ENCODE measurements around the gene ADSS1. TPM values are rescaled to one million over a fixed set of nuclear protein-coding genes. Genes with fewer than 3 reads are reported as not detected.

Gene ADSS1
- total RNA-seq, 2 donors from 2014 or later = 18.3 to 44.4 TPM

DNA sequence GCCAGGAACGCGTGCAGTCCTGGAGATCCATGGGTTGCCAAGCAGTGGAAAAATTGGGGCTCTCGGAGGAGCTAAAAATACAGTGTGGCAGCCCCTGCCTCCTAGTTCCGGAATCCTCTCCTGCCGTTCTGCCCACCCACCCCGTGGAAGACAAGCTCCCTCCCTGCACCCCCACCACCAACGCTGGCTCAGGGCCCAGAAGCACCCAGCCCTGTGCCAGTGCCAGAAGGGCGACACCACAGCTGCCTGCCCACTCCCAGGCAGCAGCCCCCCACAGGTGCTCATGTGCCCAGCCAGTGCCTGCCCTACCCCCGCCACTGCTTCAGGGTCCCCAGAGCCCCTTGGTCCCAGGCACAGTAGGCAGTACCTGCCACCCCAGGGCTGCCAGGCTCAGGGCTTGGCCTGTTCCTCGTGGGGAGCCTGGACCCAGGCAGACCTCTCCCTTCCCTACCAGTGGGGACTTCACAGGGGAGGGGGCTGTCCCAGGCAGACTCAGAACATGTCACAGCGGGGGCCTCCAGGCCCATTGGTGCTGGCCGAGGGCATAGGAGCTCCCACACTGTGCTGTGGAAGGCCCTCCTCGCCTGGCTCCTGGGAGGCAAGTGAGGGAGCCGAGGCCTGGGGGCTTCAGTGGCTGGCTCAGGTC, 27.2 kb upstream of the ADSS1 start:
- no peak for DNase-seq (ENCODE audit: low spot score)
- H3K27ac ChIP-seq = no peak overlapping the region

GRCh38 chr14:104697317-104697703, 26.7 kb upstream of the ADSS1 start:
- no peaks in the 10 kb centered on the region for H3K27me3 ChIP-seq (replicated peaks; ENCODE audit: insufficient read depth)
- WGBS = 88% methylated on average over 6 of the region's 10 CpGs
- peaks cover 1% of the 10 kb centered on the region for H3K4me1 ChIP-seq (replicated peaks)
- no peak for DNase-seq (ENCODE audit: low spot score)
- no peak overlapping the region for H3K27ac ChIP-seq
- H3K36me3 ChIP-seq = no peaks in the 10 kb centered on the region
- TF ChIP-seq POLR2AphosphoS5 (IDR thresholded peaks at IDR 0.05) = no peak
- TF ChIP-seq POLR2A (IDR thresholded peaks at IDR 0.05) = no peak
- TF ChIP-seq, protein P1, sequence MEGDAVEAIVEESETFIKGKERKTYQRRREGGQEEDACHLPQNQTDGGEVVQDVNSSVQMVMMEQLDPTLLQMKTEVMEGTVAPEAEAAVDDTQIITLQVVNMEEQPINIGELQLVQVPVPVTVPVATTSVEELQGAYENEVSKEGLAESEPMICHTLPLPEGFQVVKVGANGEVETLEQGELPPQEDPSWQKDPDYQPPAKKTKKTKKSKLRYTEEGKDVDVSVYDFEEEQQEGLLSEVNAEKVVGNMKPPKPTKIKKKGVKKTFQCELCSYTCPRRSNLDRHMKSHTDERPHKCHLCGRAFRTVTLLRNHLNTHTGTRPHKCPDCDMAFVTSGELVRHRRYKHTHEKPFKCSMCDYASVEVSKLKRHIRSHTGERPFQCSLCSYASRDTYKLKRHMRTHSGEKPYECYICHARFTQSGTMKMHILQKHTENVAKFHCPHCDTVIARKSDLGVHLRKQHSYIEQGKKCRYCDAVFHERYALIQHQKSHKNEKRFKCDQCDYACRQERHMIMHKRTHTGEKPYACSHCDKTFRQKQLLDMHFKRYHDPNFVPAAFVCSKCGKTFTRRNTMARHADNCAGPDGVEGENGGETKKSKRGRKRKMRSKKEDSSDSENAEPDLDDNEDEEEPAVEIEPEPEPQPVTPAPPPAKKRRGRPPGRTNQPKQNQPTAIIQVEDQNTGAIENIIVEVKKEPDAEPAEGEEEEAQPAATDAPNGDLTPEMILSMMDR (IDR thresholded peaks at IDR 0.05) = no peak
- no peak overlapping the region for H3K4me3 ChIP-seq
- intact Hi-C loops (cut with DNase I) = no loop called here
- no peaks in the 10 kb centered on the region for H3K9me3 ChIP-seq

More for the DNA sequence above, 27.2 kb upstream of the ADSS1 start:
- Histone ChIP-seq H3K4me3 (no peak overlapping the region), H3K36me3 (no peaks in the 10 kb centered on the region), H3K4me1 (replicated peaks) (peaks cover 4% of the 10 kb centered on the region), H3K27me3 (replicated peaks; ENCODE audit: insufficient read depth) (no peaks in the 10 kb centered on the region), H3K9me3 (no peaks in the 10 kb centered on the region)
- TF ChIP-seq POLR2A (IDR thresholded peaks at IDR 0.05) = no peak
- no peak for TF ChIP-seq POLR2AphosphoS5 (IDR thresholded peaks at IDR 0.05)
- TF ChIP-seq, protein P1 (IDR thresholded peaks at IDR 0.05) = no peak
- intact Hi-C loops (cut with DNase I) = no loop called here
- WGBS = 65% methylated on average over 11 of the region's 14 CpGs

GRCh38 chr14:104697892-104698583, 26.0 kb upstream of the ADSS1 start:
- no peaks in the 10 kb centered on the region for H3K9me3 ChIP-seq
- 63% methylated on average over 19 of the region's 19 CpGs for WGBS
- intact Hi-C loops (cut with DNase I) = no loop called here
- no peak overlapping the region for H3K27ac ChIP-seq
- no peaks in the 10 kb centered on the region for H3K27me3 ChIP-seq (replicated peaks; ENCODE audit: insufficient read depth)
- DNase-seq (ENCODE audit: low spot score) = no peak
- H3K4me3 ChIP-seq = no peak overlapping the region
- TF ChIP-seq POLR2A (IDR thresholded peaks at IDR 0.05) = no peak
- TF ChIP-seq POLR2AphosphoS5 (IDR thresholded peaks at IDR 0.05) = no peak
- TF ChIP-seq, protein P1 (IDR thresholded peaks at IDR 0.05) = no peak
- no peaks in the 10 kb centered on the region for H3K36me3 ChIP-seq
- no peaks in the 10 kb centered on the region for H3K4me1 ChIP-seq (replicated peaks)

GRCh38 chr14:104698688-104699425, 25.2 kb upstream of the ADSS1 start:
- Histone ChIP-seq H3K9me3 (no peaks in the 10 kb centered on the region), H3K27ac (no peak overlapping the region), H3K27me3 (replicated peaks; ENCODE audit: insufficient read depth) (no peaks in the 10 kb centered on the region), H3K4me3 (no peak overlapping the region), H3K4me1 (replicated peaks) (no peaks in the 10 kb centered on the region), H3K36me3 (no peaks in the 10 kb centered on the region)
- 65% methylated on average over 21 of the region's 24 CpGs for WGBS
- no peak for DNase-seq (ENCODE audit: low spot score)
- TF ChIP-seq POLR2AphosphoS5 (IDR thresholded peaks at IDR 0.05) (no peak), POLR2A (IDR thresholded peaks at IDR 0.05) (no peak)
- TF ChIP-seq, protein P1 (IDR thresholded peaks at IDR 0.05) = no peak
- intact Hi-C loops (cut with DNase I) = no loop called here
